ENCODE data around the gene TWIST2. TPM values are rescaled to one million over a fixed set of nuclear protein-coding genes. Genes with fewer than 3 reads are reported as not detected.

The TWIST2 gene
- polyA plus RNA-seq, 1 experiment, result 127 TPM

GRCh38 chr2:238906254-238906935, 58.5 kb downstream of the TWIST2 start:
- Histone ChIP-seq H3K36me3 (ENCODE audit: control insufficient read depth, insufficient read depth, low read length) (peaks cover 13% of the 10 kb centered on the region), H3K4me3 (ENCODE audit: low read depth, low read length) (no peak overlapping the region), H3K27me3 (ENCODE audit: control insufficient read depth, insufficient read depth, low read length) (no peaks in the 10 kb centered on the region)
- POLR2A ChIA-PET, result interaction anchor here (0.7 kb wide), 1 partner anchor 49 kb away, joined by 3 read pairs; no protein-coding TSS in a partner anchor
- TF ChIP-seq, protein P1, sequence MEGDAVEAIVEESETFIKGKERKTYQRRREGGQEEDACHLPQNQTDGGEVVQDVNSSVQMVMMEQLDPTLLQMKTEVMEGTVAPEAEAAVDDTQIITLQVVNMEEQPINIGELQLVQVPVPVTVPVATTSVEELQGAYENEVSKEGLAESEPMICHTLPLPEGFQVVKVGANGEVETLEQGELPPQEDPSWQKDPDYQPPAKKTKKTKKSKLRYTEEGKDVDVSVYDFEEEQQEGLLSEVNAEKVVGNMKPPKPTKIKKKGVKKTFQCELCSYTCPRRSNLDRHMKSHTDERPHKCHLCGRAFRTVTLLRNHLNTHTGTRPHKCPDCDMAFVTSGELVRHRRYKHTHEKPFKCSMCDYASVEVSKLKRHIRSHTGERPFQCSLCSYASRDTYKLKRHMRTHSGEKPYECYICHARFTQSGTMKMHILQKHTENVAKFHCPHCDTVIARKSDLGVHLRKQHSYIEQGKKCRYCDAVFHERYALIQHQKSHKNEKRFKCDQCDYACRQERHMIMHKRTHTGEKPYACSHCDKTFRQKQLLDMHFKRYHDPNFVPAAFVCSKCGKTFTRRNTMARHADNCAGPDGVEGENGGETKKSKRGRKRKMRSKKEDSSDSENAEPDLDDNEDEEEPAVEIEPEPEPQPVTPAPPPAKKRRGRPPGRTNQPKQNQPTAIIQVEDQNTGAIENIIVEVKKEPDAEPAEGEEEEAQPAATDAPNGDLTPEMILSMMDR (IDR thresholded peaks at IDR 0.05; ENCODE audit: insufficient read depth, low read depth, low read length), result no peak
- CTCF ChIA-PET, result no interaction called here
- no peak for DNase-seq (ENCODE audit: low read depth)

GRCh38 chr2:238906936-238907716, 59.2 kb downstream of the TWIST2 start:
- H3K4me3 ChIP-seq (ENCODE audit: low read depth, low read length), result no peak overlapping the region
- TF ChIP-seq, protein P1 (IDR thresholded peaks at IDR 0.05; ENCODE audit: insufficient read depth, low read depth, low read length), result 0 out of 2 replicates have a peak, but pooled peaks have one; percentile 6
- H3K36me3 ChIP-seq (ENCODE audit: control insufficient read depth, insufficient read depth, low read length), result peaks cover 19% of the 10 kb centered on the region
- ChIA-PET CTCF (no interaction called here), POLR2A (interaction anchor here (0.7 kb wide), 1 partner anchor 50 kb away, joined by 3 read pairs; no protein-coding TSS in a partner anchor)
- no peak for DNase-seq (ENCODE audit: low read depth)
- no peaks in the 10 kb centered on the region for H3K27me3 ChIP-seq (ENCODE audit: control insufficient read depth, insufficient read depth, low read length)

DNA sequence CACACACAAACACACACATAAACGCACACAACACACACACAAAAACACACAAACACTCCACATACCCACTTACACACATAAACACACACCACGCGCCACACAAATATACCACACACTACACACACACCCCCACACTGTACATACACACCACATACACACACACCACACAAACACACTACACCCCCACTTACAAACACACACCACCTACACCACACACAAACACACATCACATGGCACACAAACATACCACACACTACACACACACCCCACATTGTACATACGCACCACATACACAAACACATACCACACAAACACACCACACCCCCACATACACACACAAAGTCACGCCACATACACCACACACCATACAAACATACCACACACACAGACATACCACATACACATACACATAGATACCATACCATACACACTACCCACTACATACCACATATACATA, 59.9 kb downstream of the TWIST2 start:
- POLR2A ChIA-PET, result no interaction called here
- DNase-seq (ENCODE audit: low read depth), result no peak
- CTCF ChIA-PET, result no interaction called here
- H3K36me3 ChIP-seq (ENCODE audit: control insufficient read depth, insufficient read depth, low read length), result peaks cover 25% of the 10 kb centered on the region
- no peaks in the 10 kb centered on the region for H3K27me3 ChIP-seq (ENCODE audit: control insufficient read depth, insufficient read depth, low read length)
- TF ChIP-seq, protein P1 (IDR thresholded peaks at IDR 0.05; ENCODE audit: insufficient read depth, low read depth, low read length), result no peak
- H3K4me3 ChIP-seq (ENCODE audit: low read depth, low read length), result no peak overlapping the region

GRCh38 chr2:238908960-238909951, 61.4 kb downstream of the TWIST2 start:
- TF ChIP-seq, protein P1 (IDR thresholded peaks at IDR 0.05; ENCODE audit: insufficient read depth, low read depth, low read length), result peak; percentile 11; the same call in 1 of the 2 replicates
- CTCF ChIA-PET, result interaction anchor here (0.8 to 1.5 kb wide), 2 partner anchors 36 to 130 kb away, joined by 3 to 5 read pairs; no protein-coding TSS in a partner anchor
- Histone ChIP-seq H3K36me3 (ENCODE audit: control insufficient read depth, insufficient read depth, low read length) (peaks cover 33% of the 10 kb centered on the region), H3K4me3 (ENCODE audit: low read depth, low read length) (no peak overlapping the region), H3K27me3 (ENCODE audit: control insufficient read depth, insufficient read depth, low read length) (no peaks in the 10 kb centered on the region)
- no peak for DNase-seq (ENCODE audit: low read depth)
- POLR2A ChIA-PET, result no interaction called here
